Measurements from ENCODE around the gene JOSD1. TPM values are rescaled to one million over a fixed set of nuclear protein-coding genes. Genes with fewer than 3 reads are reported as not detected.

The JOSD1 gene
- total and polyA plus RNA-seq, 2 experiments from 2014 or later: 6.6 to 51.2 TPM

DNA sequence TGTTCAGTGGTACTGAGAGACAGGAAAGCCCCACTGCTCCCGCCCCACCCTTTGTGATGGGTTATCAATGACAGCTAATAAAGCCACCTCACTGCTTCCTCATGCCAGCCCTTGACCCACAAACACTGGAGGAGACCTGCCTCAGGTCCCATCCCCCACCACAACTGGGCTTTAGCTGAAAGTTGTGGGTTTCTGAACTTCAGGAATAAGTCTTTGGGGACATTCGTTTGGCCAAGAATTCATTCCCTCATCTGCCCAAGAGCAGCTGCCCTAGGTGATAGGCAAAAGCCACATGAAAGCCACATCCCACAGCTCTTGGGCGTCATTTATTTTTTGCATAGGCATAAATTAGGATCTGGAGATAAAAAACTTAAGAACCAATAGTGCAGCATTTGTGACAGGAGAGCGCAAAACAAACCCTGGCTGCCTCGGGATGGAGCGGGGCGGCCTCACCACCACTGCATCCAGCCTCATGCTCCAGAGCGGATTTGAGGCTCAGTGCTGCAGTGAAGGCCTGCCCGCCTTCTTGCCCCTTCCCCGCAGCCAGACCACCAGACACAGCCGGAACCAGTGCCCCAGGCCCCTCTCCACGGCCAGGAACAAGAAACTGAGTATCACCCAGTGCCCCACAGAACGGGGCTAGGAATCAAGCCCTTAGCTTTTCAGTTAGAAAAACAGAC lies 33.8 kb upstream of the JOSD1 start:
- no peaks in the 10 kb centered on the region for H3K27me3 ChIP-seq (replicated peaks; ENCODE audit: insufficient read depth)
- no peaks in the 10 kb centered on the region for H4K20me1 ChIP-seq (ENCODE audit: insufficient read depth)
- H3K4me1 ChIP-seq (ENCODE audit: insufficient read depth): peaks cover 4% of the 10 kb centered on the region
- H2AFZ ChIP-seq: no peak overlapping the region
- in situ Hi-C loops (cut with MboI): no loop called here
- peaks cover 13% of the 10 kb centered on the region for H3F3A ChIP-seq (ENCODE audit: insufficient read depth)
- no peak overlapping the region for H3K27ac ChIP-seq
- no peak overlapping the region for H3K4me2 ChIP-seq (ENCODE audit: unreplicated experiment)
- WGBS, 2 experiments (ENCODE audit: low coverage in 1 of 2, low lambda C conversion rate in 2 of 2, missing lambda C conversion rate in 2 of 2): 87 to 89% methylated on average over 13 of the region's 13 CpGs
- peaks cover 15% of the 10 kb centered on the region; the same call in 1 of the 2 replicates for H3K36me3 ChIP-seq (ENCODE audit: low read depth)
- no peak overlapping the region for H3K4me3 ChIP-seq
- no peaks in the 10 kb centered on the region for H3K79me2 ChIP-seq (ENCODE audit: insufficient read depth)
- H3K9ac ChIP-seq: no peak overlapping the region
- DNase-seq: no peak
- TF ChIP-seq EZH2 (IDR thresholded peaks at IDR 0.05; ENCODE audit: insufficient read depth, poor library complexity, severe bottlenecking) (no peak), EZH2phosphoT487 (IDR thresholded peaks at IDR 0.05; ENCODE audit: insufficient read depth, low read depth) (no peak)
- H3K9me2 ChIP-seq (ENCODE audit: insufficient read depth): no peaks in the 10 kb centered on the region
- no peaks in the 10 kb centered on the region for H3K9me3 ChIP-seq (ENCODE audit: low read depth)

DNA sequence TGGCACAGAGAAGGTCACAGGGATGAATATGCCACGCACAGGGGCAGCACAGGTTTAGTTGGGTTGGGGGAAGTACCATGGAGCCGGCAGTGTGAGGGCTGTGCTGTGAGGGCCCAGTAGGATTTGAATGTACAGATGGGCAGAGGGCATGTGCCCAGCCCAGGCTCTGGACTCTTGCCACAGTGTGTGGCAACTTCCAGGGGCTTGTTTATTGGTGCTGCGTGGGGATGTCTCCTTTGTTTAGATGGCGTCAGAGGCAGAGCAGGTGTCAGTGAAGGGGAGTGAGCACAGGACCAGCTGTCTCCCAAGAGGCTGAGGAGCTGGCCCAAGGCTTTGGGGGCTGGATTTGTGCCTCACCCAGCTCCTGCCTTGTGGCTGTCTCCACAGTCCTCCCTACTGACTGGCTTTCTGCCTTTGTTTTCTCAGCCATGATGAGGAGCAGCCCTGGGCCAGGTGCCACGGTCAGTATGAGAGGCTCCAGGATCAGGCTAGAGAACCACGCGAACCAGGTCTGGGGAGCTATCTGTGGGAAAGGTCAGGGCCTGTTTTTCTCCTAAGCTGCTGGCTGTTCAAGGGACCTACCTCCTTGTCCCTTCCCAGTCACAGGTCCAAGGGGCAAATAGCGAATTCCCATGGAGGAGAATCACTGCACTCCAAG lies 33.1 kb upstream of the JOSD1 start:
- in situ Hi-C loops (cut with MboI): no loop called here

DNA sequence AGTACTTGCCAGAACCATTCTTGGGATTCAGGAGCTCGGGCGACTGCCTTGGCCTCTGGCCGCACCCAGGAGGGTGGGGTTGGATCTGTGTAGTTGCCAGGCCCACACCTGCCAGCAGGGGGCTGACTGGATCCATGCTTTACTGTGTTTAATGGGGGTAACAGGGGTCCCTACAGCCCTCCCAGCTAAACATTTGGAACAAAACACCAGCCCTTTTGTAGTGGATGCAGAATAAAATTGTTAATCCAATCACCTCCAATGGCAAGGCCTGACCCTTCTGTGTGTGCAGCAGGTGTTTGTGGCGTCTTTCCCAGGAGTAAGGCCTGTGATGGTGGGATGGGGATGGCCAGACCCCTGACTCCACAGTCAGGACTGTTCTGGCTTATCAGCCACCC lies 32.6 kb upstream of the JOSD1 start:
- Histone ChIP-seq H3K9me2 (ENCODE audit: insufficient read depth) (no peaks in the 10 kb centered on the region), H3K4me3 (no peak overlapping the region), H3K9me3 (ENCODE audit: low read depth) (no peaks in the 10 kb centered on the region), H3K79me2 (ENCODE audit: insufficient read depth) (no peaks in the 10 kb centered on the region), H3K4me1 (ENCODE audit: insufficient read depth) (peaks cover 4% of the 10 kb centered on the region), H3K27ac (no peak overlapping the region), H3K4me2 (ENCODE audit: unreplicated experiment) (no peak overlapping the region), H2AFZ (no peak overlapping the region), H3K9ac (no peak overlapping the region), H3K36me3 (ENCODE audit: low read depth) (peaks cover 10% of the 10 kb centered on the region; the same call in 1 of the 2 replicates), H3F3A (ENCODE audit: insufficient read depth) (peaks cover 13% of the 10 kb centered on the region), H4K20me1 (ENCODE audit: insufficient read depth) (no peaks in the 10 kb centered on the region), H3K27me3 (replicated peaks; ENCODE audit: insufficient read depth) (no peaks in the 10 kb centered on the region)
- peak; percentile 48 for DNase-seq
- 66 to 67% methylated on average over 4 of the region's 4 CpGs for WGBS, 2 experiments (ENCODE audit: low coverage in 1 of 2, low lambda C conversion rate in 2 of 2, missing lambda C conversion rate in 2 of 2)
- no peak for TF ChIP-seq EZH2 (IDR thresholded peaks at IDR 0.05; ENCODE audit: insufficient read depth, poor library complexity, severe bottlenecking)
- TF ChIP-seq EZH2phosphoT487 (IDR thresholded peaks at IDR 0.05; ENCODE audit: insufficient read depth, low read depth): no peak
- in situ Hi-C loops (cut with MboI): no loop called here

More for the DNA sequence above, 33.1 kb upstream of the JOSD1 start:
- Histone ChIP-seq H3K9me3 (ENCODE audit: low read depth) (no peaks in the 10 kb centered on the region), H3F3A (ENCODE audit: insufficient read depth) (peaks cover 13% of the 10 kb centered on the region), H3K4me2 (ENCODE audit: unreplicated experiment) (no peak overlapping the region), H3K79me2 (ENCODE audit: insufficient read depth) (no peaks in the 10 kb centered on the region), H3K9ac (no peak overlapping the region), H3K27me3 (replicated peaks; ENCODE audit: insufficient read depth) (no peaks in the 10 kb centered on the region), H3K9me2 (ENCODE audit: insufficient read depth) (no peaks in the 10 kb centered on the region), H4K20me1 (ENCODE audit: insufficient read depth) (no peaks in the 10 kb centered on the region), H3K27ac (no peak overlapping the region), H3K4me1 (ENCODE audit: insufficient read depth) (peaks cover 4% of the 10 kb centered on the region), H2AFZ (no peak overlapping the region), H3K36me3 (ENCODE audit: low read depth) (peaks cover 12% of the 10 kb centered on the region; the same call in 1 of the 2 replicates), H3K4me3 (no peak overlapping the region)
- WGBS, 2 experiments (ENCODE audit: low coverage in 1 of 2, low lambda C conversion rate in 2 of 2, missing lambda C conversion rate in 2 of 2): 53 to 61% methylated on average over 8 of the region's 8 CpGs
- TF ChIP-seq EZH2 (IDR thresholded peaks at IDR 0.05; ENCODE audit: insufficient read depth, poor library complexity, severe bottlenecking) (no peak), EZH2phosphoT487 (IDR thresholded peaks at IDR 0.05; ENCODE audit: insufficient read depth, low read depth) (no peak)
- DNase-seq: peak; percentile 32

DNA sequence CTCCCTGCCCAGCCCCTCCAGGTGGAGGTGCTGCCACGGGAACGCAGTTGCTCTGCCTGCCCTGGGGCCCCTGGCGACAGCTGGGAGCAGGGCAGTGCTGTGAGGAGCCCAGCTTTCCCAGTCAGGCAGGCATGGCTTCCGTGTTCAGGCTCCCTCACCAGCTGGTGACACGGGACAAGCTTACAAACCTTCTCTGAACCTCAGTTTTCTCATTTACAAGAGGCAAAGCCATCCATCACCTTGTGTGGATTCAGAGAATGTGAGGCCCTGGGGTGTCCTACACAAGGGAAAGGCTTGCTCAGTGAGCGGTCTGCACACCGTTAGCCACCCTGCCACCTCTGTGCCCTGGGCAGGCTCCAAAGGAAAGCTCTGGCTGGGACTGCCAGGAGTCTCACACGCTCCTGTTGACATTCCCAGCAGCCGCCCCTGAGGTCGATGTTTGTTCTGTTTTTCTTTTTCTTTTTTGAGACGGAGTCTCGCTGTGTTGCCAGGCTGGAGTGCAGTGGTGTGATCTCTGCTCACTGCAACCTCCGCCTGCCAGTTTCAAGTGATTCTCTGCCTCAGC lies 31.6 kb upstream of the JOSD1 start:
- WGBS, 2 experiments (ENCODE audit: low coverage in 1 of 2, low lambda C conversion rate in 2 of 2, missing lambda C conversion rate in 2 of 2): 63 to 70% methylated on average over 13 of the region's 13 CpGs
- DNase-seq: no peak
- Histone ChIP-seq H3K9me2 (ENCODE audit: insufficient read depth) (no peaks in the 10 kb centered on the region), H3K36me3 (ENCODE audit: low read depth) (peaks cover 10% of the 10 kb centered on the region; the same call in 1 of the 2 replicates), H3K9me3 (ENCODE audit: low read depth) (no peaks in the 10 kb centered on the region), H3K4me3 (no peak overlapping the region), H3K4me1 (ENCODE audit: insufficient read depth) (peaks cover under 1% of the 10 kb centered on the region; the same call in 1 of the 2 replicates), H3K9ac (no peak overlapping the region), H3K27me3 (replicated peaks; ENCODE audit: insufficient read depth) (no peaks in the 10 kb centered on the region), H3K27ac (no peak overlapping the region), H3F3A (ENCODE audit: insufficient read depth) (peaks cover 13% of the 10 kb centered on the region), H4K20me1 (ENCODE audit: insufficient read depth) (no peaks in the 10 kb centered on the region), H3K4me2 (ENCODE audit: unreplicated experiment) (no peak overlapping the region), H3K79me2 (ENCODE audit: insufficient read depth) (no peaks in the 10 kb centered on the region), H2AFZ (no peak overlapping the region)
- no peak for TF ChIP-seq EZH2phosphoT487 (IDR thresholded peaks at IDR 0.05; ENCODE audit: insufficient read depth, low read depth)
- no peak for TF ChIP-seq EZH2 (IDR thresholded peaks at IDR 0.05; ENCODE audit: insufficient read depth, poor library complexity, severe bottlenecking)
- in situ Hi-C loops (cut with MboI): no loop called here
